ENCODE results near the gene GRM2.

GRCh38 chr3:51679318-51679717 is 27.6 kb upstream of the GRM2 start:
- TF ChIP-seq CTCF (IDR thresholded peaks at IDR 0.05) (no peak), EP300 (IDR thresholded peaks at IDR 0.05) (no peak), POLR2AphosphoS5 (IDR thresholded peaks at IDR 0.05) (no peak), POLR2A (IDR thresholded peaks at IDR 0.05) (no peak)
